HEK293 (cell line): ENCODE results near the gene PIPOX.

Source experiments
- CTCF ChIP-seq: fragments of 450-650 bp; formaldehyde crosslinking; IDR thresholded peaks from 2 replicates; pipeline ENCODE4 v1.5.1; 2016; ENCODE audit warnings: missing biosample characterization, missing genetic modification characterization
- KLF17 ChIP-seq: fragments of 450-650 bp; formaldehyde crosslinking; IDR thresholded peaks from 2 replicates; pipeline ENCODE4 v1.5.1; 2016; ENCODE audit warnings: missing biosample characterization, missing genetic modification characterization
- SP3 ChIP-seq: fragments of 450-650 bp; formaldehyde crosslinking; IDR thresholded peaks from 2 replicates; pipeline ENCODE4 v1.5.1; 2016; ENCODE audit warnings: missing biosample characterization, missing genetic modification characterization
- YY1 ChIP-seq: fragments of 450-650 bp; formaldehyde crosslinking; IDR thresholded peaks from 2 replicates; pipeline ENCODE4 v1.5.1; 2018; ENCODE audit warnings: missing biosample characterization, missing genetic modification characterization
- ZBTB49 ChIP-seq: fragments of 450-650 bp; formaldehyde crosslinking; IDR thresholded peaks from 2 replicates; pipeline ENCODE4 v1.5.1; 2016; ENCODE audit warnings: missing biosample characterization, missing genetic modification characterization, low read depth
- ZFP3 ChIP-seq: fragments of 450-650 bp; formaldehyde crosslinking; IDR thresholded peaks from 2 replicates; pipeline ENCODE4 v1.5.1; 2016; ENCODE audit warnings: low read depth, missing biosample characterization, missing genetic modification characterization
- ZNF175 ChIP-seq: fragments of 450-650 bp; formaldehyde crosslinking; IDR thresholded peaks from 2 replicates; pipeline ENCODE4 v1.5.1; 2016; ENCODE audit warnings: missing biosample characterization, missing genetic modification characterization
- ZNF18 ChIP-seq: fragments of 450-650 bp; formaldehyde crosslinking; IDR thresholded peaks from 2 replicates; pipeline ENCODE4 v1.5.1; 2016; ENCODE audit warnings: missing biosample characterization, missing genetic modification characterization
- ZNF629 ChIP-seq: fragments of 450-650 bp; formaldehyde crosslinking; IDR thresholded peaks from 2 replicates; pipeline ENCODE4 v1.5.1; 2017; ENCODE audit warnings: missing biosample characterization, missing genetic modification characterization
- ZNF701 ChIP-seq: fragments of 450-650 bp; formaldehyde crosslinking; IDR thresholded peaks from 2 replicates; pipeline ENCODE4 v1.5.1; 2016; ENCODE audit warnings: missing biosample characterization, missing genetic modification characterization
- ZNF830 ChIP-seq: fragments of 450-650 bp; IDR thresholded peaks from 2 replicates; pipeline ENCODE4 v1.5.0; 2018; ENCODE audit warnings: missing biosample characterization, missing genetic modification characterization, low read depth, mild to moderate bottlenecking, moderate library complexity

- TF ChIP-seq ZNF175 (tag by site-specific recombination), result no peak
- TF ChIP-seq SP3 (tag by site-specific recombination), result no peak
- TF ChIP-seq ZNF701, result no peak
- no peak for TF ChIP-seq YY1
- TF ChIP-seq ZBTB49 (tag by site-specific recombination), result no peak
- no peak for TF ChIP-seq ZFP3 (tag by site-specific recombination)
- TF ChIP-seq ZNF830 (tag by site-specific recombination), result no peak
- no peak for TF ChIP-seq KLF17 (tag by site-specific recombination)
- TF ChIP-seq ZNF18, result no peak
- TF ChIP-seq ZNF629 (tag by site-specific recombination), result no peak
- TF ChIP-seq CTCF (tag by site-specific recombination), result no peak
Observed at GRCh38 chr17:29080965-29081364, 38.0 kb downstream of the PIPOX start.
